A204.1 (cell line): ENCODE results near the gene NELFB.

Source experiments
- FAIRE-seq: peaks from 2 replicates; lab custom pipeline; 2012; peaks lifted over from hg19 to GRCh38; lab: Jason Lieb, UNC

Gene NELFB

GRCh38 chr9:137268538-137269201, 13.5 kb downstream of the NELFB start:
- FAIRE-seq, result no peak

- FAIRE-seq, result no peak
These were observed 14.2 kb downstream of the NELFB start for GRCh38 chr9:137269231-137269772.

GRCh38 chr9:137270929-137271695, 16.0 kb downstream of the NELFB start:
- no peak for FAIRE-seq

- no peak for FAIRE-seq
These were observed 16.6 kb downstream of the NELFB start for GRCh38 chr9:137271696-137272076.

GRCh38 chr9:137272241-137273094, 17.3 kb downstream of the NELFB start:
- no peak for FAIRE-seq

- no peak for FAIRE-seq
These were observed 18.0 kb downstream of the NELFB start for GRCh38 chr9:137273095-137273490.

- no peak for FAIRE-seq
These were observed 18.6 kb downstream of the NELFB start for GRCh38 chr9:137273611-137274320.

- no peak for FAIRE-seq
These were observed 20.1 kb downstream of the NELFB start for GRCh38 chr9:137275203-137275587.

GRCh38 chr9:137275588-137276472, 20.7 kb downstream of the NELFB start:
- FAIRE-seq, result no peak

- FAIRE-seq, result no peak
These were observed 21.6 kb downstream of the NELFB start for GRCh38 chr9:137276473-137277328.

- FAIRE-seq, result no peak
These were observed 22.4 kb downstream of the NELFB start, which contains the start of gene TOR4A for GRCh38 chr9:137277329-137278041. TSS of gene TOR4A (plus strand) at chr9:137277726. CDS start at chr9:137278690, 964 bp downstream.

- FAIRE-seq, result no peak
These were observed 23.1 kb downstream of the NELFB start for GRCh38 chr9:137278061-137278701.

GRCh38 chr9:137278721-137279711, 23.9 kb downstream of the NELFB start:
- FAIRE-seq, result no peak

GRCh38 chr9:137279741-137280473, 24.8 kb downstream of the NELFB start:
- no peak for FAIRE-seq

GRCh38 chr9:137280474-137281344, 25.6 kb downstream of the NELFB start:
- no peak for FAIRE-seq
